ENCODE data around the gene LBP. TPM values are rescaled to one million over a fixed set of nuclear protein-coding genes. Genes with fewer than 3 reads are reported as not detected.

Gene LBP
- total RNA-seq, 1 experiment from 2014 or later = 0.37 TPM

- DNase-seq (ENCODE audit: low spot score) = peak; percentile 51
- Mint-ChIP-seq H3K36me3 (peaks cover 6% of the 10 kb centered on the region), H3K27me3 (ENCODE audit: low read depth) (no peaks in the 10 kb centered on the region; the same call in 1 of the 2 replicates), H3K4me3 (peak overlapping the region; percentile 30), H3K27ac (peak overlapping the region; percentile 99), H3K4me1 (peaks cover 56% of the 10 kb centered on the region), H3K9me3 (peaks cover 6% of the 10 kb centered on the region)
- ChIA-PET CTCF (interaction anchor here (0.6 to 8.0 kb wide), 17 partner anchors 12 to 707 kb away, joined by 3 to 329 read pairs (median 5); partner anchors contain the start of genes RALGAPB and SNHG17), POLR2A (interaction anchor here (0.9 to 1.2 kb wide), 2 partner anchors 11 to 66 kb away, joined by 4 to 7 read pairs; no protein-coding TSS in a partner anchor)
- TF ChIP-seq ERG (CRISPR knock-in tag; IDR thresholded peaks at IDR 0.05) (no peak), SP1 (CRISPR knock-in tag; conservative IDR thresholded peaks at IDR 0.05) (peak; percentile 55; the same call in 1 of the 2 replicates), ZNF423 (CRISPR knock-in tag; IDR thresholded peaks at IDR 0.05) (peak; percentile 69), SOX15 (CRISPR knock-in tag; IDR thresholded peaks at IDR 0.05) (no peak), PRRX2 (CRISPR knock-in tag; IDR thresholded peaks at IDR 0.05) (no peak), IRF1 (CRISPR knock-in tag; IDR thresholded peaks at IDR 0.05) (no peak), ESRRA (CRISPR knock-in tag; IDR thresholded peaks at IDR 0.05; ENCODE audit: borderline replicate concordance) (no peak), FOXP4 (CRISPR knock-in tag; IDR thresholded peaks at IDR 0.05) (peak; percentile 80; the same call in 1 of the 2 replicates)
- TF ChIP-seq, protein P1, sequence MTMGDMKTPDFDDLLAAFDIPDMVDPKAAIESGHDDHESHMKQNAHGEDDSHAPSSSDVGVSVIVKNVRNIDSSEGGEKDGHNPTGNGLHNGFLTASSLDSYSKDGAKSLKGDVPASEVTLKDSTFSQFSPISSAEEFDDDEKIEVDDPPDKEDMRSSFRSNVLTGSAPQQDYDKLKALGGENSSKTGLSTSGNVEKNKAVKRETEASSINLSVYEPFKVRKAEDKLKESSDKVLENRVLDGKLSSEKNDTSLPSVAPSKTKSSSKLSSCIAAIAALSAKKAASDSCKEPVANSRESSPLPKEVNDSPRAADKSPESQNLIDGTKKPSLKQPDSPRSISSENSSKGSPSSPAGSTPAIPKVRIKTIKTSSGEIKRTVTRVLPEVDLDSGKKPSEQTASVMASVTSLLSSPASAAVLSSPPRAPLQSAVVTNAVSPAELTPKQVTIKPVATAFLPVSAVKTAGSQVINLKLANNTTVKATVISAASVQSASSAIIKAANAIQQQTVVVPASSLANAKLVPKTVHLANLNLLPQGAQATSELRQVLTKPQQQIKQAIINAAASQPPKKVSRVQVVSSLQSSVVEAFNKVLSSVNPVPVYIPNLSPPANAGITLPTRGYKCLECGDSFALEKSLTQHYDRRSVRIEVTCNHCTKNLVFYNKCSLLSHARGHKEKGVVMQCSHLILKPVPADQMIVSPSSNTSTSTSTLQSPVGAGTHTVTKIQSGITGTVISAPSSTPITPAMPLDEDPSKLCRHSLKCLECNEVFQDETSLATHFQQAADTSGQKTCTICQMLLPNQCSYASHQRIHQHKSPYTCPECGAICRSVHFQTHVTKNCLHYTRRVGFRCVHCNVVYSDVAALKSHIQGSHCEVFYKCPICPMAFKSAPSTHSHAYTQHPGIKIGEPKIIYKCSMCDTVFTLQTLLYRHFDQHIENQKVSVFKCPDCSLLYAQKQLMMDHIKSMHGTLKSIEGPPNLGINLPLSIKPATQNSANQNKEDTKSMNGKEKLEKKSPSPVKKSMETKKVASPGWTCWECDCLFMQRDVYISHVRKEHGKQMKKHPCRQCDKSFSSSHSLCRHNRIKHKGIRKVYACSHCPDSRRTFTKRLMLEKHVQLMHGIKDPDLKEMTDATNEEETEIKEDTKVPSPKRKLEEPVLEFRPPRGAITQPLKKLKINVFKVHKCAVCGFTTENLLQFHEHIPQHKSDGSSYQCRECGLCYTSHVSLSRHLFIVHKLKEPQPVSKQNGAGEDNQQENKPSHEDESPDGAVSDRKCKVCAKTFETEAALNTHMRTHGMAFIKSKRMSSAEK (CRISPR knock-in tag; IDR thresholded peaks at IDR 0.05; ENCODE audit: borderline replicate concordance) = no peak
- ATAC-seq = peak; percentile 80
Observed at GRCh38 chr20:38342216-38342615, 4.1 kb upstream of the LBP start.

- ATAC-seq (no peak), DNase-seq (ENCODE audit: low spot score) (no peak)
- Mint-ChIP-seq H3K9me3 (peaks cover 5% of the 10 kb centered on the region), H3K27ac (peak overlapping the region; percentile 99), H3K4me3 (no peak overlapping the region), H3K27me3 (ENCODE audit: low read depth) (no peaks in the 10 kb centered on the region; the same call in 1 of the 2 replicates), H3K4me1 (peaks cover 56% of the 10 kb centered on the region), H3K36me3 (peaks cover 4% of the 10 kb centered on the region)
- POLR2A ChIA-PET = interaction anchor here (0.9 to 1.2 kb wide), 2 partner anchors 10 to 66 kb away, joined by 4 to 7 read pairs; no protein-coding TSS in a partner anchor
- CTCF ChIA-PET = interaction anchor here (0.9 to 8.0 kb wide), 16 partner anchors 11 to 707 kb away, joined by 3 to 329 read pairs (median 5); partner anchors contain the start of genes RALGAPB and SNHG17
- TF ChIP-seq FOXK1 (CRISPR knock-in tag; IDR thresholded peaks at IDR 0.05) (no peak), SMAD3 (CRISPR knock-in tag; IDR thresholded peaks at IDR 0.05; ENCODE audit: borderline replicate concordance) (no peak), RORB (CRISPR knock-in tag; IDR thresholded peaks at IDR 0.05) (no peak), NR3C1 (CRISPR knock-in tag; conservative IDR thresholded peaks at IDR 0.05; ENCODE audit: low read depth) (no peak), ESRRA (CRISPR knock-in tag; IDR thresholded peaks at IDR 0.05; ENCODE audit: borderline replicate concordance) (no peak), SP1 (CRISPR knock-in tag; conservative IDR thresholded peaks at IDR 0.05) (no peak), ZNF671 (CRISPR knock-in tag; IDR thresholded peaks at IDR 0.05) (no peak)
- TF ChIP-seq, protein P2, sequence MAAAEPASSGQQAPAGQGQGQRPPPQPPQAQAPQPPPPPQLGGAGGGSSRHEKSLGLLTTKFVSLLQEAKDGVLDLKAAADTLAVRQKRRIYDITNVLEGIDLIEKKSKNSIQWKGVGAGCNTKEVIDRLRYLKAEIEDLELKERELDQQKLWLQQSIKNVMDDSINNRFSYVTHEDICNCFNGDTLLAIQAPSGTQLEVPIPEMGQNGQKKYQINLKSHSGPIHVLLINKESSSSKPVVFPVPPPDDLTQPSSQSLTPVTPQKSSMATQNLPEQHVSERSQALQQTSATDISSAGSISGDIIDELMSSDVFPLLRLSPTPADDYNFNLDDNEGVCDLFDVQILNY (CRISPR knock-in tag; IDR thresholded peaks at IDR 0.05) = no peak
- TF ChIP-seq, protein P3, sequence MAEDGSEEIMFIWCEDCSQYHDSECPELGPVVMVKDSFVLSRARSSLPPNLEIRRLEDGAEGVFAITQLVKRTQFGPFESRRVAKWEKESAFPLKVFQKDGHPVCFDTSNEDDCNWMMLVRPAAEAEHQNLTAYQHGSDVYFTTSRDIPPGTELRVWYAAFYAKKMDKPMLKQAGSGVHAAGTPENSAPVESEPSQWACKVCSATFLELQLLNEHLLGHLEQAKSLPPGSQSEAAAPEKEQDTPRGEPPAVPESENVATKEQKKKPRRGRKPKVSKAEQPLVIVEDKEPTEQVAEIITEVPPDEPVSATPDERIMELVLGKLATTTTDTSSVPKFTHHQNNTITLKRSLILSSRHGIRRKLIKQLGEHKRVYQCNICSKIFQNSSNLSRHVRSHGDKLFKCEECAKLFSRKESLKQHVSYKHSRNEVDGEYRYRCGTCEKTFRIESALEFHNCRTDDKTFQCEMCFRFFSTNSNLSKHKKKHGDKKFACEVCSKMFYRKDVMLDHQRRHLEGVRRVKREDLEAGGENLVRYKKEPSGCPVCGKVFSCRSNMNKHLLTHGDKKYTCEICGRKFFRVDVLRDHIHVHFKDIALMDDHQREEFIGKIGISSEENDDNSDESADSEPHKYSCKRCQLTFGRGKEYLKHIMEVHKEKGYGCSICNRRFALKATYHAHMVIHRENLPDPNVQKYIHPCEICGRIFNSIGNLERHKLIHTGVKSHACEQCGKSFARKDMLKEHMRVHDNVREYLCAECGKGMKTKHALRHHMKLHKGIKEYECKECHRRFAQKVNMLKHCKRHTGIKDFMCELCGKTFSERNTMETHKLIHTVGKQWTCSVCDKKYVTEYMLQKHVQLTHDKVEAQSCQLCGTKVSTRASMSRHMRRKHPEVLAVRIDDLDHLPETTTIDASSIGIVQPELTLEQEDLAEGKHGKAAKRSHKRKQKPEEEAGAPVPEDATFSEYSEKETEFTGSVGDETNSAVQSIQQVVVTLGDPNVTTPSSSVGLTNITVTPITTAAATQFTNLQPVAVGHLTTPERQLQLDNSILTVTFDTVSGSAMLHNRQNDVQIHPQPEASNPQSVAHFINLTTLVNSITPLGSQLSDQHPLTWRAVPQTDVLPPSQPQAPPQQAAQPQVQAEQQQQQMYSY (CRISPR knock-in tag; IDR thresholded peaks at IDR 0.05) = no peak
- TF ChIP-seq, protein P4, sequence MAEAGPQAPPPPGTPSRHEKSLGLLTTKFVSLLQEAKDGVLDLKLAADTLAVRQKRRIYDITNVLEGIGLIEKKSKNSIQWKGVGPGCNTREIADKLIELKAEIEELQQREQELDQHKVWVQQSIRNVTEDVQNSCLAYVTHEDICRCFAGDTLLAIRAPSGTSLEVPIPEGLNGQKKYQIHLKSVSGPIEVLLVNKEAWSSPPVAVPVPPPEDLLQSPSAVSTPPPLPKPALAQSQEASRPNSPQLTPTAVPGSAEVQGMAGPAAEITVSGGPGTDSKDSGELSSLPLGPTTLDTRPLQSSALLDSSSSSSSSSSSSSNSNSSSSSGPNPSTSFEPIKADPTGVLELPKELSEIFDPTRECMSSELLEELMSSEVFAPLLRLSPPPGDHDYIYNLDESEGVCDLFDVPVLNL (CRISPR knock-in tag; IDR thresholded peaks at IDR 0.05; ENCODE audit: borderline replicate concordance, low read depth) = no peak
Observed at GRCh38 chr20:38342713-38343310, 3.5 kb upstream of the LBP start.

Data from WTC11 (cell line).